ENCODE results near the gene RRAS.

RRAS gene

DNA sequence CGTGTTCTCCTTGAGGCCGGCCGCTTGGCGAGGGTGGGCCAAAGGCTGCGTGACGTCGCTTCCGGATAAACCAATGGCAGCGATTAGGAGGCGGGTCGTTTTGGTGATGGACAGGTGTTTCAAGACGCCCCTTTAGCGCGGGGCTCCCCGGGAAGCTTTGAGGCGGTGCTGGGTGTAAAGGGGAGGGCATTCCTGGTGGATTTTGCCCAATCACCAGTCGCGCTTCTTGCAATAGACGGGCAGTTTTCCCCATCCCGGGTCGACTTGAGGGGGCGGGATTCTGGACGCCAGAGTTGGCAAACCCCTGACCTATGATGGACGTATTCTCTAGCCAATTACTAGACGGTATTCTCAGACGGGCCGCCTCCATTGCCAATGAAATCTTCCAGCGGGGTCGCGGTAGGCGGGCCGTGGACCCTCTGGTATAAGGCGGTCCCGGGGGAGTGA, 36.9 kb upstream of the RRAS start:
- peak; percentile 97 for DNase-seq

DNA sequence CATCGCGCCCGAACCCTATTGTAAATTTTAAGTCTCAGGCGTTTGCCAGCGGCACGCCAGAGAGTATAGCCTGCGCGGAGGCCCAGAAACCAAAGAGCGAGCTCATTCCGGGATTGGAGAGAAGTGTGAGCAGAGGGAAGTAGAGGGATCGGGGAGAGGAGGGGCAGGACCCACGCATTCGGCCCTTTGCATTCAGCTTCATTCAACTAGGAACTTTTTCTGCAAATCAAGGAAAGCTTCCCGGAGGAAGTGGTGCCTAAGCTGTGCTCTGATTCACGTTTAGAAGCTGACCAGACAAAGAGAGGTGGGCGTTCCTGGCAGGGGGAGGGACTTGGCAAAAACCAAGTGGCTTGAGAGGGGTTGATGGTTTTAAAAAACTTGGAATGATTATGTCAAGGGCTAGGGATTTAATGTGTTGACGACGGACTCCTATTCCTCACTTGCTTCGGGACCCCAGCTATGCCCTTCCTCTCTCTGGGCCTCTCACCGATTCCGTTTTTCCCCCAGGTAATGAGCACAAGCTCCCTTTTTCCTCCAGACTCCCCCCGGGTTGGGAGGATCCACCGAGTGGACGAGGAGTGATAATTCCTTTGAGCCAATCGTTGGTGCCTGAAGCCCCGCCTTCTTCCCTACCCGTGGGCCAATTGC, 36.3 kb upstream of the RRAS start:
- DNase-seq, result peak; percentile 57

DNA sequence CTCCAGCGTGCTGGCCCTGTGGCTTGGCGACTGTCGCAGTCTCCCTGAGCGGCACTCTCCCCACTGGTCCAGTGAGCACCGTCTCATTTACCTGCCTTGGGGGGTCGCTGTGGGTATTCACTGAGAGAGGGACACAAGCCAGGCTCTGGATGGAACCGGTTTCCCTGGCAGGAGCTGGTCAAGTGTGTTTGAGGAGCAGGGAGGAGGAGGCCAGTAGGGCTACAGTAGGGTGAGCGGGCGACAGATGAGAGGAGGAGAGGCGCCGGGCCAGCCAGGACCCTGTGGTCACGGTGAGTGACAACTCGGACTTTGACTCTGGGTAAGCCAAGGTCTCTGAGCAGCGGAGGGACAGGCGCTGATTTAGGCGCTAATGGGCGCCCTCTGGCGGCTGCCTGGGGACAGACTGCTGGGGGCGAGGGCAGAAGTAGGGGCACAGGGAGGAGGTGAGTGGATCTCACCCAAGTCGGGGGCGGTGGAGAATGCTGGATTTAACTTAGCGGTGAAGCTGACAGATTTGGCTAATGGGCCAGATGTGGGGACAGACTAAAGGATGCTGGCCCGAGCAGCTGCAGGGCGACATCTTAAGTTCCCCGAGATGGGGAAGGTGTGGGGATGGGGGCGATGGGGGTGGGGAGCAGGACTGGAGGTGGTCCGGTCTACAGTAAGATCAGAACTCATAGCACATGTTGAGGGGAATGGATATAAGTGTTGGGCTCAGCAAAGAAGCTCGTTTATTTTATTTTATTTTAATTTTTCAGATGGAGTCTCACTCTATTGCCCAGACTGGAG, 32.4 kb upstream of the RRAS start:
- peak; percentile 81 for DNase-seq

DNA sequence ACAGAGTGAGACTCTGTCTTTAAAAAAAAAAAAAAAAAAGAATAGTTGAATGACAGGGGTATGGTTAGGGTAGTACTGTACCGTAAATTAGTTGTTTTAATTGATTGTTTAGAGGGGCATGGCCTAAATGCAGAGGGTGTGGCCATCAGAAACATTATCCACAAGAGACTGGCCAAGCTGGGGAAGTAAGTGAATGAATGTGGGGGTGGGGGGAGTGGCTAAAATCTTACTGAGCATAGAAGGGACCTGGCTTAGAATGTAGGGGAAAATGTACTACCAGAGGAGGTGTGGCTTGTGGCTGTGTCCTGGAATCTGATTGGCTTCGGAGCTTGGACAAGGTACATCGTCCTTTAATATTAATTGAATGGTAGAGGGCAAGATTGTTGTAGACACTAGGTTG, 29.6 kb upstream of the RRAS start:
- no peak for DNase-seq

DNA sequence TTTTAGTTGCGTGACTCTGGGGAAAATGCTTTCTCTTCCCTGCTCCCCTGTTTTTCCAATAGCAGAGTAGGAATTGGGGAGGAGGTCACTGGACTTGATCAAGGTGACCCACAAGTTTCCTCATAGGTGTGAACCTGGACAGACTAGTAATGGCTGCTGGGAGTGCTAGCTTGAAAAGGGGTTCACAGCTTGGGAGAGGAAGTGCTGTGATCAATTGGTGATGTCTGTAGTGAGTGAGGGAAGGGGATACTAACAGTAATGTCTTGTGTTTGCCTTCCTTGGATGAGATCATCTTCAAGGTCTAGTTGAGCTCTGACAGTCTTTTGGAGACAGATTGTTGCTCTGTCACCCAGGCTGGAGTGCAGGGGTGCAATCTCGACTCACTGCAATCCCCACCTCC, 27.5 kb upstream of the RRAS start:
- no peak for DNase-seq

DNA sequence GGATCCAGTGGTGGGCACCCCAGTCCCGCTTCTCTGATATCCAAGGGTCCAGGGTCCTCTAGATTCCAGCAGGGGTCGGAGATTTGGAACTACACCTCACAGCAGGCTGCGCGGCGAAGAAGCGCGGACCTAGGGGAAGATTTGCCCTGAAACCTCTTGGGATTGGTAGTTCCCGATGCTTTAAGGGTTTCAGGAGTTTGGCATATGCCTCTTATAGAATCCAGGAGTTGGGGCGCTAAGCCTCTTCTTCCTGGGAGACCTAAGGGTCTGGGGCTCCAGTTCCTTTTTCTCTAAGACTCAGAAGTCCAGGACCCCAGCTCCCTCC, 26.1 kb upstream of the RRAS start:
- DNase-seq, result no peak

DNA sequence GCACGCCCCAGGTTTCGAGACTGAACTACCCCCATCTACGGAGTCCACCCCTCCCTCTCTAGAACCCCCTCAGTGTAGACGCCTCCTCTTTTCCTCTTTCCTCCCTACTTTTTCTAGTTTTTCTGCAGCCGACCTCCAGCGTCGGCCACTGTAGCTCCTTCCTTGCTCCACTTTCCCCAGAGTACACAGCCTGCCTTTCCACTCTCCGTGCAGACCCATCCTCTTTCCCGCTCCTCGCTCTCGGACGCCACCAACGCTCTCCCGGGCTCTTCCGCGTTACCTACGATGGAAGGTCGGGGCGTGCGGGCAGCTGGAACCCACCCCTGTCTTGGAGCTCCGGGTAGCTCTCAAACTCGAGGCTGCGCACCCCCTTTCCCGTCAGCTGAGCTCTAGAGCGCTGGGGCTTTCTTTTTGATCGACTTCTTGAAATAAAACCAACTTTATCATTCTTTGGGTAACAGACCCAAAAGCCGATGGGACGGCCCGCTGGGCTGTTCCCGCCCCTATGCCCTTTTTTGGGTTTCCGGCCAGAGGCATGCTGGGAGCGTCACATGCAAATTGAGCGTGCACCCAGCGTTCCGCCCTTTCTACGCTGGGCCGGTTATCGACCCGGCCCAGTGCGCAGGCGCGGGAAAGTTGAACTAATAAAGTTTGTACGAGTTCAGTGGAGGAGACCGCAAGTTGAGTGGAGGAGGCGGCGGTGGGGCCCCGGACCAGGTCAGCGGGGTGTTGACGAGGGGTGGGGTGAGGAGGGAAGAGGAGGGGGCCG, 25.6 kb upstream of the RRAS start, which contains the start of the genes BCL2L12 and IRF3:
Gene BCL2L12, plus strand, starts transcription at position 583 of the 769 bp plus-strand sequence. CDS start 760 bp downstream, outside the sequence.
Gene IRF3, minus strand, starts transcription at position 507 of the 769 bp plus-strand sequence. CDS start 1,019 bp downstream, outside the sequence.
- DNase-seq, result peak; percentile 100

DNA sequence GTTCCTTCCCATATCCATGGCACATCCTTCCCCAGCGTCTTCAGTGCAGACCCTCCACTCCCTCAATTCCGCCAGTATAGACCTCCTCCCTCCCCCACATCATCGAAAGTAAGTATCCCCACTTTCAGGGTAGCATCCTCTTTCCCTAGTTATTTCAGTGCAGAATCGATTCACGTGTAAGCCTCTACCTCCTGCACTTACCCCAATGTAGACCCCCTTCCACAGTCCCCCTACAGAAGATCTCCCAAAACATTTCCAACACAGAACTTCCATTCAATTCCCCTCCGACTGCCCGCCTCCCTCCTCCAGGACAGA, 25.1 kb upstream of the RRAS start:
- DNase-seq, result no peak

DNA sequence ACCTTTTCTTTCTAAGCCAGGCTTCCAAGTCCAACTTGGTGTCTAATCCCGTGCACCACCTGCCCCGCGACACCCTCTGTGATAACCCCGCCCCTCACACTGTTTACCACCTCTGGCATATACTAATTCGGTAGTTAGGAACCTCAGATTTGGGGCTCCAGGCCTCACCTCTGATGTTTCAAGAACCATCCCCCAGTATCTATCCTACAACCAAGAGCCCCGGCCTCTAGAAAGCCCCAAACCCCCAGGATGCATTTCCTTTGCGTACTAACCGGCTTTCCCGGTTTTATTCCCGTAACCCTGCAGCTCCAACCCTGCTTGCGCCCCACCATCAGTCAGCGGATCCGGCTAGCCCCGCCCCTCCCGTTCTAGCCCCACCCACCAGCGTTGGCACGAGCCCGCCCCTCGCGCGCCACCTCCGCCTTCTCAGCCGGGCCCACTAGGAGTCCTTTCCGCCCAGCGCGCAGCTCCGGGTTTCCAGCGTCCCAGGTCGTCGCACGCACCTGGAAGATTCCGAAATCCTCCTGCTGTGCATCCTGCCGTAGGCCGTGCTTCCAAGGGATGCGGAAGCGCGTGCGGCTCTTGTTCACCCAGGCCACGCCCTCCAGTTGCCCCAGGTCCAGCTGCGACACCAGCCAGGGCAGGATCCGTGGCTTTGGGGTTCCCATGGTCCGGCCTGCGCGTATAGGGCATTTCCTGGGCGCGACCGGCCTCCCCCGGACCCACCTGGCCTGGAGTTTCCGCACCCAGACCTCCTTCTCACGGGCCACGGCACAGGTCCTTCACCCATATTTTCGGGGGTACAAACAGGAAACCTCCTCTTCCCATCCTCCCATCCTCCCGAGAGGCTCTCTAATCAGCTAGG, 24.5 kb upstream of the RRAS start:
- DNase-seq, result peak; percentile 93

DNA sequence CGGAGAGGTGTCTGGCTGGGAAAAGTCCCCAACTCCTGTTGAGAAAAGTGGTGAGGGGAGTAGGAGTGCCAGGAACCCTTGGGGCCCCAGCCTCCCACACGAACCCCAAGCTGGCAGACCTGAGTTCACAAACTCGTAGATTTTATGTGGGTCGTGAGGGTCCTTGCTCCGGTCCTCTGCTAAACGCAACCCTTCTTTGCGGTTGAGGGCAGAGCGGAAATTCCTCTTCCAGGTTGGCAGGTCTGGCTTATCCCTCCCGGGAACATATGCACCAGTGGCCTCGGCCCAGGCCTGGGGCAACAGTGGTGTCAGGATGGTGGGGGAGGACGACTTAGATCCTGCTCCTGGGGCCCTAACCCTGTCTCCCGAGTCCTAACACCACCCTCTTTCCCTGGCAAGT, 23.3 kb upstream of the RRAS start:
- no peak for DNase-seq

DNA sequence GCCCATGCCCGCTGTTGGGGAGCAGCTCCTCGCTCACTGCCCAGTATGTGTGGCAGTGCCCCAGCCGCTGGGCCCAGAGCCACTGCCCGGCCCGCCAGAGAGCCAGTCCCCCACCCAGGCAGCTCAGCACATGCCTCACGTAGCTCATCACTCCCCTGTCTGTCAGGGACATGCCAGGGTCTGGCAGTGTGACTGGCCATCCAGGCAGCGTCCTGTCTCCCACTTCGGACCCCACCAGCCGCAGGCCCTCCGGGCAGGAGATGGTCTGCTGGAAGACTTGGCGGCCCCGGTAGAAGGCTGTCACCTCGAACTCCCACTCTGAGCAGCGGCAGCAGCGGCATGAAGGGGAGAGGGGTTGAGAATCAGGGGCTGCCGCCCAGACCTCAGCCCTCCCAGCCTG, 22.1 kb upstream of the RRAS start:
- no peak for DNase-seq

DNA sequence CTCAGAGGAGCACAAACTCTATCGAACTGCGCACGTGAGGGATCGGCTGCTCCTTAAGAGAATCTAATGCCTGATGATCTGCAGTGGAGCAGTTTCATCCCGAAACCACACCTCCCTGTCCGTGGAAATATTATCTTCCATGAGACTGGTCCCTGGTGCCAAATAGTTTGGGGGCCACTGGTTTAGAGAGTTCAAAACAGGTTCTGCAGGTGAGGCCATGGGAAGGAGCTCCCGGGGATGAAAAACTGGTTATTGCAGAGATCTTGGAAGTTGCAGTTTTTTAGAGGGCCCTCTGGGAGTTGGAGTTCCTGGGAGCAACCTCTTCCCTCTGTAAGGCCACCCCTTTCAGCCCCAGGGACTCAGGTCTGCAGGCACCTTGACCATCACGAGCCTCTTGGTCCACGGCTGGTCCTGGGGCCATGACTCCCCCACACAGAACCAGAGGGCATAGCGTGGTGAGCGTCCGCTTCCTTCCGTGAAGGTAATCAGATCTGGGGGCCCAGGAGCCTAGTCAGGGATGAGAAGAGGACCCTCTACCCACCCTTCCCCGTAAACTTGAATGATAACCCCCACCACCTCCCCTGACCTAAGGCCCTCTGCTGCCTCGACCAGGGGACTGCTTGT, 20.5 kb upstream of the RRAS start:
- no peak for DNase-seq

DNA sequence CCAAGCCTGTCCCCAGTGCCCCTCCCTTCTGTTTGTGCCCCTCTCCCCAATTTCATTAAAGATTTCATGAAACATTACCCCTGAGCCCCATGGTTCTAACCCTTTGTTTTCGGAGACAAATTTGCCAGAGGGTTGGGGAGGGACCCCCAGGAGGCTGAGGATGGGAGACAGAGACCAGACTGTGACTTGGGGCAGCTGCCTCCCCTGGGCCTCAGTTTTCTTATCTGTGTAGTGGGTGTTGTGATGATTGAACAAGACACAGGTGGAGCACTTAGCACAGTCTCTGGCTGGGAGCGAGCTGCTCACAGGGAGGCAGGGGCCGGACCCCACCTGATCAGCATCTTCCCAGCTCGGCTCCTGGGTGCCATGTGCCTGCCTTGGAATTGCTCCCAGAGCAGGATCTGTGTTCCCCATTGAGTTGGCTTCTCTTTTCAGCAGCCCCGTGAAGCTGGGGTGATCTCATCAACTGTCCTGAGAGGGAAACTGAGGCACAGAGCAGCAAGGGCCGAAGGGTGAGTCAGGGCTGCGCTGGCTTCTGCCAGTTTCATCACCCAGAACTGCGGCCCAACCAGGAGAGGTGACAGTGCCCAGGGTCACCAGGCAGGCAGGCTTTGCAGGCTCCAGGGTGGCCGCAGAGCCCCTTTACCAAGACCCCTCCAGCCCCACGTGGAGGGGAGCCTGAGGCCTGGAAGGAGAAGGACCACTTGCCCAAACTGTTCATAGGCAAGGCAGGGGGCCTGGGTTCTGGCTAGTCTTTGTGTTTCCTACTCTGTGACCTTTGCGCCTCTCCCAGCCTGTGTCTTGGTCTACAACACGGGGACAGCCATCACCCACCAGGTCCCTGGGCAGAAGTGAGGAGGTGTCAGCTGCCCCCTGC, 18.9 kb upstream of the RRAS start:
- no peak for DNase-seq

DNA sequence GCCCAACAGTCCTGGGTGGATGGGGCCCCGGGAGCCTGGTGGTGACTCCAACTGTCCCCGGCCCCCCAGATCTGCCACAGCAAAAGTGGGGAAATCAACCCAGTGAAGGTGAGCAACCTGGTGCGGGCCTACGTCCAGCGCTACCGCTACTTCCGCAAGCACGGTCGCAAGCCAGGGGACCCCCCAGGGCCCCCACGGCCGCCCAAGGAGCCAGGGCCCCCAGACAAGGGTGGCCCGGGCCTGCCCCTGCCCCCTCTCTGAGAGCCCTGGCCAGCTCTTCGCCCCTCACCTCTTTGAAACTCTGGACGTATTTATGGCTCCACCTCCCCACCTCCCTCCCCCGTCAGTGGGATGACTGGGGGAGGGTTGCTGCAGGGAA, 18.2 kb upstream of the RRAS start:
- DNase-seq, result no peak

DNA sequence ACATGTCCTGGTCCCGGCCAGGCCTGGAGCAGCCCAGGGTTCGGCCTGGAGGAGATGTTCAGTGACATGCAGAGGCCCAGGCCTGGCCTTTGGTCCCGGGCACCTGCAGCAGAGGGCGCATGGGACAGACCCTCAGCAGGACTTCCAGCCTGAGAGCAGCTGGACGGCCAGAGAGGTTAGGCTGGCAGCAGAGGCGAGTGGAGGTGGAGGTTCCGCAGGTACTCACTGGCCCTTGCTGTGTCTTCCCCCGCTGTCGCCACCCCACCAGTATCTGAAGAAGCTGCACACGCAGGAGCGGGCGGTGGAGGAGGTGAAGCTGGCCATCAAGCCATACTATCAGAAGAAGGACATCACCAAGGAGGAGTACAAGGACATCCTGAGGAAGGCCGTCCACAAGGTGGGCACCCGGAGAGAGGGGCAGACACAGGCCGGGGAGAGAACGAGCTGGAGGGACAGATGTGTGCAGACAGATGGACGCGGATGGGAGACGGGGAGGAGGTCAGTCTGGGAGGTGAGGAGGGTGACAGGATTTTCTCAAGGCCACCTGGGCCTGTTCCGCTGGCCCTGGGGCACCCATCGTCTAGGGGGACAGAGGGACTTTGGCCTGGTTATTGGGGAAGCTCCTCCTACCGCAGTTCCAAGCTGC, 17.7 kb upstream of the RRAS start:
- DNase-seq, result no peak

DNA sequence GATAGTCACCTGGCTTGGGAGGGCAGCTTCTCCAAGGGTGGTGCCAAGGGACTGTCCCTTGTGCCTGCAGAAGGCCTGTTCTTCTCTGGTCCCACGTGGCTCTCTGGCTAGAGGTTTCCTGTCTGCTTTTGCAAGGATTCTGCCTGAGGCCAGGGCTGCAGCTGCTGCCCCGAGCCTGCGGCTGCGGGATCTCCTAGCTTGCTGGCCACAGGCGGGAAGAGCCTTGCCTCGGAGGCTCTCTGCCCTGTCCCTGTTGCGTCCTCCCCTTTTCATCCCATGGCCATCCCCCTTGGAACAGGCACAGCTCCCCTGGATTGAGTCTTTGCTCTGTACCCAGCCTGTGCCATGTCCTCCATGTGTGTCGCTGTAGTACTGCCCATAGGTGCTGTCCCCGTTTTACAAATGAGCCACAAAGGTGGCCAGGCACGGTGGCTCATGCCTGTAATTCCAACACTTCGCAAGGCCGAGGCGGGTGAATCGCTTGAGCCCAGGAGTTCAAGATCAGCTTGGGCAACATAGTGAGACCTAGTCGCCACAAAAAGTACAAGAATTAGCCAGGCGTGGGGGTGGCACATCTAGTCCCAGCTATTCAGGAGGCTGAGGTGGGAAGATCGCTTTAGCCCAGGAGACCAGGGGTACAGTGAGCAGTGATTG, 16.6 kb upstream of the RRAS start:
- DNase-seq, result no peak

DNA sequence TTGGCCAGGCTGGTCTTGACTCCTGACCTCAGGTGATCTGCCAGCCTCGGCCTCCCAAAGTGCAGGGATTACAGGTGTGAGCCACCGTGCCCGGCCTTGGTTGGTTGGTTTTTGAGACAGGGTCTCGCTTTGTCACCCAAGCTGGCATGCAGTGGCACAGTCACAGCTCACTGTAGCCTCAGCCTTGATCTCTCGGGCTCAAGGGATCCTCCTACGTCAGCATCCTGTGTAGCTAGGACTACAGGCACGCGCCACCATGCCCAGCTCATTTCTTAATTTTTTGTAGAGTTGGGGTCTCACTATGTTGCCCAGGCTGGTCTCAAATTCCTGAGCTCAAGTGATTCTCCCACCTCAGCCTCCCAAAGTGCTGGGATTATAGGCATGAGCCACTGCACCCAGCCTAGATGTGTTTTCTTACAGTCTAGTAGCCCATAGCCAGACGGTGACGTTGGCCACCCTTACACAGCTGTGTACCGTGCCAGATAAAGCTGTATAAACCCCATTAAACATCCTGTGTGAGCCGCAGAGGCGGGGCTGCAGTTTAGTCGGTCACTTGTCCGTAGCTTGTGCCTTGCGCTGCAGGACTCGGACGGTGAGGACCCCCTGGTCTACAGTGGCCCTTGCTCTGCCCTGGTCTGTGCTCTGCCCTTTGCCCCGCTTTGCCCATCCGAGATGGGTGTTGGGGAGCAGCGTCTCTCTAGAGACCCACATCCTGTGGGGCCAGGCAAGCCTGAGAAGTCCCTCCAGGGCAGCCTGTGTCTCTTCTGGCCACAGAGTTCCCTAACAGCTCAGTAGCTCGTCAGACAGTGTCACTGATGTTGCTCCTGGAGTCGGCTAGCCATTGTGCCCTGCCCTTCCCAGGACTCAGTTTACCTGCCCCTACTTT, 15.9 kb upstream of the RRAS start:
- no peak for DNase-seq

DNA sequence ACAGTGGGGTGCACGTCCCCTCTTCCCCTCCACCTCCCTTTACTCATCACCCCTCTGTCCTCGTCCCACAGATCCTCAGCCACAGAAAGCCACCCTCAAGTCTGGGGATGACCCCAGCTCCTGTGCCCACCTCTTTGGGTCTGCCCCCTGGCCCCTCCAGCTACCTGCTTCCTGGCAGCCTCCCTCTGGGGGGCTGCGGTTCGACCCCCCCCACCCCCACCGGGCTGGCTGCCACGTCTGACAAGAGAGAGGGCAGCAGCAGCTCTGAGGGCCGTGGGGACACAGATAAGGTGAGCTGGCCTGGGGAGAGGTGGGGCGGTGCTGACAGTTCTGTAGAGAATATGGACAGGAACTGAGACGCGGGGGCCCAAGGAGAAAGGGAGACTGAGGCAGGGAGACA, 14.6 kb upstream of the RRAS start:
- DNase-seq, result no peak

DNA sequence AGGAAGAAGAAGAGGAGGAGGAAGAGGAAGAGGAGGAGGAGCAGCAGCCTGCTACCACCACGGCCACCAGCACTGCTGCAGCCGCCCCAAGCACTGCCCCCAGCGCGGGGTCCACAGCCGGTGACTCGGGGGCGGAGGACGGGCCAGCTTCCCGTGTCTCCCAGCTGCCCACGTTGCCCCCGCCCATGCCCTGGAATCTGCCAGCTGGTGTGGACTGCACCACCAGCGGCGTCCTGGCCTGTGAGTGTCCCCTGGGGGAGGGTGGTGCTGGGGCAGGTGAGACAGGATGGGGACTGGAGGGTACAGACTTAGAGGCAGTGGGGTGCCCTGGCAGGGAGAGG, 13.5 kb upstream of the RRAS start:
- no peak for DNase-seq
